Ammon's horn (tissue), 1 donor: ENCODE data around the gene GPAM.
A peak's percentile ranks its signal among the peaks of the same experiment; 100 is the strongest.

Experiments
- DNase-seq: peaks from one replicate; pipeline ENCODE4 v3.0.0-alpha.2; 2016; ENCODE audit warnings: low spot score

The GPAM gene

DNA sequence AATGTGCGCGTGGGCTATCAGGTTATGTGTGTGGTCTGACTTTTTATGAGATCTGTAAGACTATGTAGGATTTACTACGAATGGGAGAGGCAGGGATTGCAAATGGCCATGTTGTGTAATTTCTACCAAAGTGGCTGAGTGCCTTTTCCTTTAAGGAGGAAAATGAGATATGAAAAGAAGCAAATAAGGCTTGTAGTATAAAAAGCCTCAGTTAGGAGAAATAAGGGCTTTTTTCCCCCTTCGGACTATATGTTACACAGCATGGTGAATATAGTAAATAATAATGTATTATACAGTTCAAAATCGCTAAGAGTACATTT lies 447 bp upstream of the GPAM start:
- DNase-seq = no peak

GRCh38 chr10:112182784-112183328 lies 709 bp downstream of the GPAM start:
- no peak for DNase-seq

GRCh38 chr10:112177247-112177646 lies 6.3 kb downstream of the GPAM start:
- no peak for DNase-seq

DNA sequence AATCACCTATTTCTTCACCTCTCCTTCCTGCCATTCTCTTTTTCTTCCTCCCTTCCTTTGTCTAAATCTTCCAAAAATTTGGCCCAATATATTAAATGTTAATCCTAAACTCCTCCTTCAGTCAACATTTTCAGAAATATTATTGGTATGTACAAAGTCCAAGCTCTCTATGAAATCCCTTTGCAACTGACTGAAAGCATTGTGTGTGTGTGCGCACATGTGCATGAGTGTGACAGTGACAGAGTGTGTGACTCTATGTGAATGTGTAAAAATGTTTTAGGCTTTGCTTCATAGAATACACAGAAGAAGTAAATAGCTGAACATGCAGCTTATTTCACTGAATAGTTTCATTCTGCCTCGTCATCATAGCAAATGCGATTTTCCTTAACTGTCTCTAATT lies 7.0 kb downstream of the GPAM start:
- DNase-seq = no peak

- no peak for DNase-seq
Measured at GRCh38 chr10:112175409-112175808, 8.2 kb downstream of the GPAM start.

DNA sequence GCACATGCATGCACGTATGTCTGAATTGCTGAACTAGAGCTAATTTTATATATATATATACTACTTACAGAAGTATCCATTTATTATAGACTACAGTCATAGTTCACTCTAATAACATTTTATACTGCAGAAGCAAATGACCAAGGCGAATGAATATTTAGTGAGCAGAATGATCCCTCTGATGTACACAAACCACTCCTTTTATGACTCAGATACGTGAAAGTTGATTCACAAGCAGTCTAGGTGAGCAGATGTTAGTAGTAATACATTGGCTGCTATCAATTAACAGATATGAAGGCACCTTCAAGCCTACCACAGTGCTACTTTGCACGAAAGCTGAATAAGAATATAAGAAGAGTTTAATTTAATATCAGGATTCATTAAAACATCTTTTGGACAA lies 10.4 kb downstream of the GPAM start:
- no peak for DNase-seq

GRCh38 chr10:112168733-112169132 lies 14.8 kb downstream of the GPAM start:
- no peak for DNase-seq

DNA sequence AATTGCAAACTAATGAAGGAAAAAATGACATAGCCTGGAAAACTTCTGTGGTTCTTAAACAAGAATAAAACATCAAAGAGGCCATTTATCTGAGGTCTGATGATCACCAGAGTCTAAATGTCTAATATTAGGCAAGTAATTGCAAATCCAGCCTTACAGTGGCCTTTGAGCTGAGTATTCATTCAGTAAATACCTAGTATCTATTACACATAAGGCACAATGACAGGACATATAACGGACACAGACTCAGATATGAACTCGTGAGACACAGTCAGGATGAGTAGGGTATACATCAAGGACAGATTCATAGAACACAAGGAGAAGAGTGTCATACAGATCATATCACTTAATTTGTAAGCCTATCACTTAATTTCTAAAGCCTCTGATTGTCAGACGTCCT lies 16.8 kb downstream of the GPAM start:
- DNase-seq = no peak

DNA sequence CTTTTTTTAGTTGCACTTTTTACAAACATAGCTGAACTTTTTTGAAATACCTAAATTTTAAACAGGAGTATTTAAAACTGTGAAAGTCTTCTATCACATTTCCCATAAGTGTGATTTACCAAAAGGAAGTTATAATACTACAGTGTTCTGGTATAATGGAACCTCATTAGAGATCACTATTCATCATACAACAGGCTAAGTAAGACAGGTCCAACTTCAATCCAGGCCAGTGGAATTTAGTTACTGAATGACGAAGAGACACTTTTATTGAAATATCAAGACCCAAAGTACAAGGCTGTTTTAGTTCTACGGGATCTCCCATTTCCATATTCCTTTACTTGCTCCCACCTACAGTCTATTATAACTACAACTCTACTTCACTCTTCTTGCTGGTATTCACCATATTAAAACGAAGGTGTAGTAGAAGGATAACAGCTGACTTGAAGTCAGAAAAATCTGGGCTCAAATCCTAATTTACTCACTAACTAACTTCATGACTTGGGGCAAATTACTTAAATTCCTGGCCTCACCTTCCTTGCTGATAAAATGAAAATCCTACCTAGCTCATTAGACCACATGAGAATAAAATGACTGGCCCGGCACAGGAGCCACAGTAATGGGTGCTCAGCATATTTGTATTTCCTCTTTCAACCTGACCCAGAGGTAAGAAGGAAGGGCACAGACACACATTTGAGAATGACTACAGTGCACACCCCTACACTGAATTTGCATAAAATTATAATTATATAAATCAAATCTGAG lies 21.6 kb downstream of the GPAM start:
- no peak for DNase-seq

DNA sequence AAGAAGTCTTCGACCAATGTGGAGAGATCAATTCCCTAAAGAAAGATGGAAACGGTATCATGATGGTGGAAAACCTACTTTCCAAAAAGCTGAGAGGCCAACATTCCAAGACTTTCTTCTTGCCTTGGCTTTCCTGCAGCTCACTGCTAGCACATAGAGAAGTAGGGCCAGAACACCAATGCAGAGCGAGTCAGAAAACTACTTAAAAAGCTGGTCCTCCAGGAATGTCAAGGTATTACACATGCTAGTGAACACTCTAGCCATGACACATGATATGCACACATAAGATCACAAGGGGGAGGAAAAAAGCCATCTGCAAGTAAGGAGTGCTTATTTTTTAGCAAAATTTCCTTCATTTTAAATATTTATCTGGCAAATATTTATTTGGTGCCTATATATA lies 22.7 kb downstream of the GPAM start:
- no peak for DNase-seq

- no peak for DNase-seq
Measured at GRCh38 chr10:112159469-112159868, 24.1 kb downstream of the GPAM start.

DNA sequence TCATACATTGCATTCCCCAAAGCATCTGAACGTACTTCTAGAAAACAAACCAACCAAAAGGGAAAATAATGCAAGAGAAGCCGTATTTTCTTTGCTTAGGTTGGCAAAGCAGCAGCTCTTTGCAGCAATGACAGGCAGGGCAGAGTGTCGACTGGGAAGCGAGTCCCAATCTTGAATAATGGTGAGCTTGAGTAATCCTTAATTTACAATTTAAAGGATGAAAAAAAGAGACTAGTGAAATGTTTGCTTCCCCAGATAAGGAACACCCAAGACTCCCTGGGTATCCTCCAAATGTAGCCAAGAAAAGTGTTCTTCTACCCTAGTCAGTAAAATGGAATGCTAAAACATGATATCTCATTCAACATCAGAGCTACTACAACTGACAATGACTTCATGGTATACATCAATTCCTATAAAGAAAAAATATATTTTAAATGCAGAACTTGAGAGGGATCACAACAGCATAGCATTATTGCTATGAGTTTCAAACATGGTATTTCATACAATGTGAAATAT lies 32.0 kb downstream of the GPAM start:
- no peak for DNase-seq

DNA sequence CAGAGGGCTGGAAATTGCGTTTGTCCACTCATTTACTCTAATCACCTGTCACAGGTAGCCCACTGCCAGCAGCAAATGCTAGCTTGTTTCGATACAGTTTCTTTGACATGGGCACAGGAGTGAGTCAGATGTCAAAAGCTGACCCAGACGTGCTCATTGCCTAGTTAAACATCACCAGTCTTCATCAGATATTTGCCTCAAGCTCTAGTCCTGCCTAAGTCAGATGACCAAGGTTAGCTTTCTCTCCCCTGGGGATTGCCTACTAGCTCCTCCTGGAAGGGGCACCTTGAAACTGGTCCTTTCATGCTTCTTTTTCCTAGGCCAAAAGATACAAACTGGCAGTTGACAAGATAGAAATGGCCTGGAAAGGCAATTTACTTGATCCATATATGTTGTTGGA lies 35.2 kb downstream of the GPAM start:
- DNase-seq = no peak

- DNase-seq = no peak
Measured at GRCh38 chr10:112146799-112147198, 36.8 kb downstream of the GPAM start.

DNA sequence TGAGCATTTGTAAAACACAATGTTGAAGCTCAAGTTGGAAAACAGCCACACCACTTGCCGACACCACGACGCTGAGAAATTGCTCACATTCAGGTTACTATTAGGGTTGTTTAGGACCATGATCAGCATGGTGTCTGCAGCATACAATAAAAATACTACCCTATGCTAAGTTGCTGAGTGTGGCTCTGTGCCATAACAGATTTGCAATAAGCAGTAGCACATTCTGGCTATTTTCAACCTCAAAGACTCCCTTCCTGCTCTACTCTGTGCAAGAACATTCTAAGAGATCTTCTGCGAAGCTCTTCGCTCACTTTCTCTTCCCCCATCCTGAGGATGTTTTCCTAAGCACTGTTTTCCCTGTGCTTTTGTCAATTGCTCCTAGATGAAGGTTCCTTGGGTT lies 38.3 kb downstream of the GPAM start:
- DNase-seq = no peak

GRCh38 chr10:112143420-112143819 lies 40.1 kb downstream of the GPAM start:
- no peak for DNase-seq

DNA sequence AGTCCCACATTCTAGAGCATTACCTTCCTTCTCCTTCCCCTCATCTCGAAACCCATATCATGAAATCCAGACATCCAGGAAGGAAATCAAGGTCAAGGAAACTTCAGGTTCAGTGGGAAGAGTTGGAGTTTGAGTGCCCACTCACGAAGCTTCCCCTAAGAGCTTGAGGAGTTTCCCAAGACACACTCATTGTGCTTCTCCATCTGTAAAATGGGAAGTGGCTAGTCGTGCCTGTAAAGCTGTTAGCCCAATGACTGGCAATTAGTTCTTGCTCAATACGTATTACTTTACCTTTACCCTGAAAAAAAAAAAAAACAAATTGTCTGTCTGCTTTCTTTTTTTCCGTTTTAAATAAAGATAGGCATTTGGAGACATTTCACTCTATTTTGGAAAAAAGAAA lies 42.3 kb downstream of the GPAM start:
- DNase-seq = no peak

DNA sequence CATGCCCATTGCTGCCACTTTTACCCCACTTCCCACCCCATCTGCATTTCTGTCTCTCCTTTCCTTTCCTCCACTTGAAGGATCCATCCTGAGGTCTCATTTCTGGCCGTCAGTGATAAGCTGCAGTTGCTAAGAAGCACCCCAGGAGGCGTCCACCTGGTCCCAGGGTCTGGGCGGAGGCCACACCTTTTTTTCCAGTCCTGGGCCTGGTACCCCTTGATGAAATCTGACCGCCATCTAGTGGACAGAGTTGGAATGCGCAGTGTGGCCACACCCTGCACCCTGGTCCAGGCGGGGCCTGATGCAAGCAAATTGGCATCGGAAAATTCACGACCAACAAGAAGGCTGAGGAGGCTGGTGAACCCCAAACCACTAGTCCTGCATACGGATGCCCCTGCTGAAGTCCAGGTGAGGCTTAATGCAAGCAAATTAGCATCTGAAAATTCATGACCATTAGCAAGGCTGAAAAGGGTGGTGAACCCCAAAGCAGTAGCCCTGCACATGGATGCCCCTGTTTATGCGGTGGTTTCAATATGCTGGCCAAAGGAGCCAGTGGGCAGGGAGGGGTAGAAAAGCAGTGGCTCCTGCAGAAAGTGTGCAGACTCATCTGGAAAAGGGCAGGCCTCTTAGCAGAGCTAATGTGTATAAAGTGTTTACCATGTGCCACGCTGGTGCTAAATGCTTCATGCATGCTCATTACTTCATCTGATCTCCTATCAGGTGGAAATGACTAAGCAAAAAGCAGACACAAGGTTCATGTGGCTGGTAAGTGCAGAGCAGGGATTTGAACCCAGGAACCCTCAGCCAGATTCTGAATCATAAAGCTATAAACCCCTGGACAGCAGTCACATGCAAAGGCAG lies 43.2 kb downstream of the GPAM start:
- DNase-seq = peak; percentile 38

- no peak for DNase-seq
Measured at GRCh38 chr10:112139176-112139575, 44.4 kb downstream of the GPAM start.

DNA sequence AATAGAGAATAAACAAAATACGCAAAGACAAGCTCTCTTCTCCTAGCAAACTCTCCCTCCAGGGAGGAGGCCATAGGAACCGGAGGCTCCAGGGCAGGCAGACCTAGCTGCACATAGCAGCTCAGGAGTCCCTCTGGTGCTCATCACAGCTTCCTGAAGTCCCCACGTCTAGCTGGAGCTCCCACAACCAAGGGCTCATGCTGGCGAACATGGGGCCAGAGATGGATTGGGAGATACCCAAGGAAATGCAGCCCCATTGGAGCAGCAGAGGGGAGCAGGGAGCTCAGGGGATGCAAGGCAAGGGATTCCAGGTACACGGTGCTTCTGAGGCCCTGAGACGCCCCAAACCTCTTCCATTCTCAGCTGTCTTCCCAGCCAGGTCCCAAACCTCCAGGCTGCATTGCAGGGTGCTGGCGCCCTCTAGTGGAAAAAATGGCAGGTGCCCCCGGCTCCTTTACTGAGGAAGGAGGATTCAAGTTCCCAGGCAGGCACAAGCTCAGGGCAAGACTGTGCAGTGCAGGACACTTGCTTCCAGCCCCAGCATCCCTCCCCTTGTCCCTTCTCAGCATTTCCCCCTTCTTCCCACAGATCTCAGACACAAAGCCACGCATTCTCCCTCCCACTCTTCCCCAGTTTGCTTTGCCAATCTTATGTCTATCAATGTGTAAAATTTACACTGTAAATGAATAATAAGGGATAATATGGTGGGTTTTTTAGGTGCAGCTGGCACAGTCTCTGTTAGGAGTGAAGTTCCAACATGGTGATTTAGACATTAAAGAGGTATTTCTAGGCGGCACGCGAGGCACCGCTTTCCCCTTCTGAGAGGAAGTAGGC lies 46.2 kb downstream of the GPAM start:
- DNase-seq = peak; percentile 67

GRCh38 chr10:112136486-112137153 lies 46.9 kb downstream of the GPAM start:
- peak; percentile 23 for DNase-seq

DNA sequence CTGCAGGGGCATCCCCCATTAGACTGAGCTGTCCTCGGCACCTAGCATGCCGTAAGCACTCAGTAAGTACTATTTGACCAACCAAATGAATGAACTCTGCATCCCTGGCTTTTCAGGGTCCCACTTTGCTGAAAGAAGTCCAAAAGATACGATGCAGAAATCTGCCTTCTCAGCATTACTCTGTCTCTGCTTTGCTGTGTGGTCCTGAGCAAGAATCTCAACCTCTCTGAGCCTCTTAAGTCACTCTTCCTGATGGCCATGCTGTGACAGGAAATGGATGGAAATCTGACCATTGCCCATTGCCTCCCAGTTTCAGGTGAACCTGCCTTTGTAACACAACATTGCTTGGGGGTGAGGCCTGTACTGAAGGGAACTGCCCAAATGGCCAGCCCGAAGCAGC lies 48.0 kb downstream of the GPAM start:
- DNase-seq = no peak
